ENCODE data around the gene PLXNA4. TPM values are rescaled to one million over a fixed set of nuclear protein-coding genes. Genes with fewer than 3 reads are reported as not detected.

The PLXNA4 gene
- total RNA-seq, 2 experiments from 2014 or later: 0.75 to 0.85 TPM

DNA sequence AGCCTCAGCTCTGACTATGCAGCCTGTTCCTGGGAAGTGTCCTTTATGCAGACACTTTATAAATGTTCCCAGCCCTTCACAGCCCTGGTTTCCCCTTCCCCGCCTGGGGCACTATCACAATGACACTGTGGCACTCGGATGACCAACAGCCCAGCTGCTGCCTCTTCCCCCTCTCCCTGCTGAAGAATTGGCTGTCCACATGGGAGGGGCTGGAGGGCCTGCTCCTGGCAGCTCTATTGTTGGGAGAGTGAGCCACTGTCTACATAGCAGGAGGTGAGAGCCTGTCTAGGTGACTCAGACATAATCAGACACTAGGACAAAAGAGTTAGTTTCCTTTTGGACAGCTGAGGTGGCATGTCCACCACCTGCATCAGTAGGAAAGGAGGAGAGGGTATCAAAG, 437.5 kb downstream of the PLXNA4 start:
- H3K27ac ChIP-seq (ENCODE audit: low read depth in 1 of 2, low read length in 2 of 2): no peak overlapping the region
- intact Hi-C loops (cut with DNase I, micrococcal nuclease): no loop called here
- Mint-ChIP-seq H3K36me3 (ENCODE audit: low read depth) (no peaks in the 10 kb centered on the region), H3K27me3 (no peaks in the 10 kb centered on the region), H3K9me3 (no peaks in the 10 kb centered on the region), H3K27ac (no peak overlapping the region), H3K4me1 (ENCODE audit: low read depth) (no peaks in the 10 kb centered on the region), H3K4me3 (no peak overlapping the region)
- POLR2A ChIA-PET: no interaction called here
- no peak overlapping the region for H3K4me3 ChIP-seq (ENCODE audit: low read length)
- TF ChIP-seq, protein P1, sequence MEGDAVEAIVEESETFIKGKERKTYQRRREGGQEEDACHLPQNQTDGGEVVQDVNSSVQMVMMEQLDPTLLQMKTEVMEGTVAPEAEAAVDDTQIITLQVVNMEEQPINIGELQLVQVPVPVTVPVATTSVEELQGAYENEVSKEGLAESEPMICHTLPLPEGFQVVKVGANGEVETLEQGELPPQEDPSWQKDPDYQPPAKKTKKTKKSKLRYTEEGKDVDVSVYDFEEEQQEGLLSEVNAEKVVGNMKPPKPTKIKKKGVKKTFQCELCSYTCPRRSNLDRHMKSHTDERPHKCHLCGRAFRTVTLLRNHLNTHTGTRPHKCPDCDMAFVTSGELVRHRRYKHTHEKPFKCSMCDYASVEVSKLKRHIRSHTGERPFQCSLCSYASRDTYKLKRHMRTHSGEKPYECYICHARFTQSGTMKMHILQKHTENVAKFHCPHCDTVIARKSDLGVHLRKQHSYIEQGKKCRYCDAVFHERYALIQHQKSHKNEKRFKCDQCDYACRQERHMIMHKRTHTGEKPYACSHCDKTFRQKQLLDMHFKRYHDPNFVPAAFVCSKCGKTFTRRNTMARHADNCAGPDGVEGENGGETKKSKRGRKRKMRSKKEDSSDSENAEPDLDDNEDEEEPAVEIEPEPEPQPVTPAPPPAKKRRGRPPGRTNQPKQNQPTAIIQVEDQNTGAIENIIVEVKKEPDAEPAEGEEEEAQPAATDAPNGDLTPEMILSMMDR (IDR thresholded peaks at IDR 0.05): no peak
- no peak for ATAC-seq (ENCODE audit: poor library complexity)
- no peaks in the 10 kb centered on the region for H3K36me3 ChIP-seq (ENCODE audit: insufficient read depth, low read length)
- no peak for DNase-seq
- H3K4me1 ChIP-seq (ENCODE audit: insufficient read depth, low read length): no peaks in the 10 kb centered on the region
- no peaks in the 10 kb centered on the region for H3K27me3 ChIP-seq (ENCODE audit: control insufficient read depth in 1 of 2, insufficient read depth in 2 of 2, low read length in 2 of 2)
- CTCF ChIA-PET: no interaction called here
- H3K9me3 ChIP-seq (ENCODE audit: control insufficient read depth in 1 of 2, insufficient read depth in 1 of 2, low read length in 2 of 2): no peaks in the 10 kb centered on the region

DNA sequence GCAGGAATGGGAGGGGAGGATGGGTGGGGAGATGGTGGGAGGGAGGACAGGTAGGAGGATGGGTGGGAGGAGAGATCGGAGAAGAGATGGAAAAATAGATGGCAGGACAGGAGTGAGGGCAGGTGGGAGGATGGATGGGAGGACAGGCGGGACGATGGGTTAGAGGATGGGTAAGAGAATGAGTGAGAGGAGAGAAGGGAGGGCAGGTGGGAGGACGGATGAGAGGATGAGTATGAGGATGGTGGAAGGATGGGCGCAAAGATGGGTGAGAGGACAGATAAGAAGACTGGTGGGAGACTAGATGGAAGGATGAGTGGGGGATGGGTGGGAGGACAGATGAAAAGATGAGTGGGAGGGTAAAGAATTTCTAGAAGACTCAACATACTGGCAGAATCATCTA, 438.6 kb downstream of the PLXNA4 start:
- intact Hi-C loops (cut with DNase I, micrococcal nuclease): no loop called here
- ATAC-seq (ENCODE audit: poor library complexity): no peak
- ChIA-PET POLR2A (no interaction called here), CTCF (no interaction called here)
- Histone ChIP-seq H3K27me3 (ENCODE audit: control insufficient read depth in 1 of 2, insufficient read depth in 2 of 2, low read length in 2 of 2) (no peaks in the 10 kb centered on the region), H3K4me3 (ENCODE audit: low read length) (no peak overlapping the region), H3K4me1 (ENCODE audit: insufficient read depth, low read length) (no peaks in the 10 kb centered on the region), H3K36me3 (ENCODE audit: insufficient read depth, low read length) (no peaks in the 10 kb centered on the region), H3K27ac (ENCODE audit: low read depth in 1 of 2, low read length in 2 of 2) (no peak overlapping the region), H3K9me3 (ENCODE audit: control insufficient read depth in 1 of 2, insufficient read depth in 1 of 2, low read length in 2 of 2) (no peaks in the 10 kb centered on the region)
- no peak for DNase-seq
- TF ChIP-seq, protein P1 (IDR thresholded peaks at IDR 0.05): no peak
- Mint-ChIP-seq H3K9me3 (no peaks in the 10 kb centered on the region), H3K4me3 (no peak overlapping the region), H3K4me1 (ENCODE audit: low read depth) (no peaks in the 10 kb centered on the region), H3K36me3 (ENCODE audit: low read depth) (no peaks in the 10 kb centered on the region), H3K27ac (no peak overlapping the region), H3K27me3 (no peaks in the 10 kb centered on the region)

DNA sequence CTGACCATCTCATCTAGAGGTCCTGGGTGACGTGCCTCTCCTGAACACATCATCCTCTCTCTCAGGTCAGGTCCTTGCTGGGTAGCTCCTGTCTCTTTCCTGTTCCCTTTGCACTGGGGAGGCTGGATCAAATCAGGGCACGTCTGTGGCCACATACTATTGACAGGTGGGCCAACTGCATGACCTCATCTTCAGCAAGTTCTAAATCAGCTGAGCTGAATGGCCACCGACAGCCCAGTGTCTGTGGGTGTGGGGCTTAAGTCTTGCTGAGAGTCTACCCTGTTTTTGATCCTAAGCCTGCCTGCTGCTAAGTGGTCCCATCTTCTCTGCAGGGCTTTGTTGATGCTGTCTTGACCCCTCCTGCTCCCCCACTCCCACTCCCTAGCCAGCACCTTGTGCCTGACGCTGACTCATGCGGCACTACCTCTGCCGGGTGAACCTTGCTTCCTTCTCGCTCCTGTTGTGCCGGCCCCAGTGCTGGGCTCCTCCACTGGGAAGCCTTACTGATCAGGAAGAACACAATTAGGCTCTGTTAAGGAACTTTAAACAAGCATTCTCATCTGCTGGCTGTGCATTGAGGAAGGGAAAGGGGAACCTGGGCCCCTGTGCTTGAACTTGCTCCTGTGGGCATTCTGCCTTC, 440.4 kb downstream of the PLXNA4 start:
- DNase-seq: no peak
- Mint-ChIP-seq H3K4me3 (no peak overlapping the region), H3K4me1 (ENCODE audit: low read depth) (no peaks in the 10 kb centered on the region), H3K36me3 (ENCODE audit: low read depth) (no peaks in the 10 kb centered on the region), H3K27ac (no peak overlapping the region), H3K27me3 (no peaks in the 10 kb centered on the region), H3K9me3 (no peaks in the 10 kb centered on the region)
- Histone ChIP-seq H3K27me3 (ENCODE audit: control insufficient read depth in 1 of 2, insufficient read depth in 2 of 2, low read length in 2 of 2) (no peaks in the 10 kb centered on the region), H3K4me3 (ENCODE audit: low read length) (no peak overlapping the region), H3K9me3 (ENCODE audit: control insufficient read depth in 1 of 2, insufficient read depth in 1 of 2, low read length in 2 of 2) (no peaks in the 10 kb centered on the region), H3K4me1 (ENCODE audit: insufficient read depth, low read length) (no peaks in the 10 kb centered on the region), H3K27ac (ENCODE audit: low read depth in 1 of 2, low read length in 2 of 2) (no peak overlapping the region), H3K36me3 (ENCODE audit: insufficient read depth, low read length) (no peaks in the 10 kb centered on the region)
- ChIA-PET CTCF (no interaction called here), POLR2A (no interaction called here)
- ATAC-seq (ENCODE audit: poor library complexity): no peak
- intact Hi-C loops (cut with DNase I, micrococcal nuclease): no loop called here
- TF ChIP-seq, protein P1 (IDR thresholded peaks at IDR 0.05): no peak

Data from CD4-positive, alpha-beta T cell (primary cell).